Lower leg skin (tissue), 4 donors: ENCODE results near the gene ZSCAN10. TPM values are rescaled to one million over a fixed set of nuclear protein-coding genes. Genes with fewer than 3 reads are reported as not detected.
"Not testable (repeated sequence)": the region's sequence is repeated elsewhere in the genome, so short reads cannot be mapped to it uniquely, and the experiment has no call there.

ENCODE experiments used
- DNase-seq, 2 donors: peaks; one replicate each; pipeline ENCODE4 v3.0.0-alpha.2; 2019; ENCODE audit warnings: low spot score in 2 of 2
- H3K4me3 ChIP-seq: fragments of 200-600 bp; sonication (generic); 2 replicates; pipeline ENCODE4 v1.5.1; 2017; ENCODE audit warnings: mild to moderate bottlenecking, low read depth; ENCODE audit not compliant: poor library complexity, severe bottlenecking
- POLR2A ChIP-seq, 2 donors: fragments of 450-650 bp; IDR thresholded peaks; one replicate each; pipeline ENCODE4 v1.6.1; 2016 to 2017; ENCODE audit warnings: antibody characterized with exemption in 2 of 2, mild to moderate bottlenecking in 1 of 2, moderate library complexity in 1 of 2
- WGBS, 2 donors: methylation state at CpG; one replicate each; pipeline ENCODE4 v1.1.5; 2018; 5-methylcytosine and 5-hydroxymethylcytosine counted together
- intact Hi-C: fragments of 100-400 bp; cut with DNase I; formaldehyde crosslinking; loops from one replicate; pipeline ENCODE4 v1.15.0; 2023; ENCODE audit warnings: low total_unique reads
- total RNA-seq, 4 donors: library from RNA; depleted of rRNA; stranded (reverse); fragments of >200 nt; gene quantifications; one replicate each; pipeline ENCODE4 v1.1.0, GENCODE V29; 2016
- TF ChIP-seq, protein P1 (sequence below), 3 donors: fragments of 450-650 bp; IDR thresholded peaks; one replicate each; pipeline ENCODE4 v1.5.1; 2016; ENCODE audit warnings: antibody characterized with exemption in 3 of 3, mild to moderate bottlenecking in 3 of 3, moderate library complexity in 2 of 3

The ZSCAN10 gene
- total RNA-seq, 4 donors from 2014 or later = not detected

DNA sequence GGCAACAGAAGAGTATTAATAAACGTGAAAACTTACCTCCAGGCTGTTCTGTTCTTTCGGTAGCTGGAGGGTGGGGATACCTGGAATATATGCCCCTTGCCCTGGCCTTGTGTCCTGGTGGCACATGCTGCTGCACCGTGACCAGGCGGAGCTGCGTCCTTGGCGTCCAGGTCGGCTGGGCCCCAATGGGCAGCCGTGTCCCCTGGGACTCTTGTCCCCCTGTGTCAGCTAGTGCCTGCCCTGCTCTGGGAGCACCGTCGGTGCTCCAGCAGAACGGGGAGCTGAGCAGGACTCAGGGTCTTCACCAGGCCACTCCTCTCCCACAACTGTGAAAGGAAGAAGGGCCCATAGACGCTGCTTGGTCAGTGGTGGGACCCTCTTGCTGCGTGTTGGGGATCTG, 43.7 kb upstream of the ZSCAN10 start:
- no peak for TF ChIP-seq POLR2A (IDR thresholded peaks at IDR 0.05)
- TF ChIP-seq, protein P1, sequence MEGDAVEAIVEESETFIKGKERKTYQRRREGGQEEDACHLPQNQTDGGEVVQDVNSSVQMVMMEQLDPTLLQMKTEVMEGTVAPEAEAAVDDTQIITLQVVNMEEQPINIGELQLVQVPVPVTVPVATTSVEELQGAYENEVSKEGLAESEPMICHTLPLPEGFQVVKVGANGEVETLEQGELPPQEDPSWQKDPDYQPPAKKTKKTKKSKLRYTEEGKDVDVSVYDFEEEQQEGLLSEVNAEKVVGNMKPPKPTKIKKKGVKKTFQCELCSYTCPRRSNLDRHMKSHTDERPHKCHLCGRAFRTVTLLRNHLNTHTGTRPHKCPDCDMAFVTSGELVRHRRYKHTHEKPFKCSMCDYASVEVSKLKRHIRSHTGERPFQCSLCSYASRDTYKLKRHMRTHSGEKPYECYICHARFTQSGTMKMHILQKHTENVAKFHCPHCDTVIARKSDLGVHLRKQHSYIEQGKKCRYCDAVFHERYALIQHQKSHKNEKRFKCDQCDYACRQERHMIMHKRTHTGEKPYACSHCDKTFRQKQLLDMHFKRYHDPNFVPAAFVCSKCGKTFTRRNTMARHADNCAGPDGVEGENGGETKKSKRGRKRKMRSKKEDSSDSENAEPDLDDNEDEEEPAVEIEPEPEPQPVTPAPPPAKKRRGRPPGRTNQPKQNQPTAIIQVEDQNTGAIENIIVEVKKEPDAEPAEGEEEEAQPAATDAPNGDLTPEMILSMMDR (IDR thresholded peaks at IDR 0.05) = no peak
- intact Hi-C loops = no loop called here
- no peak overlapping the region for H3K4me3 ChIP-seq
- no peak for DNase-seq
- 88 to 94% methylated on average over 8 to 13 of the region's 13 CpGs for WGBS, 2 donors

DNA sequence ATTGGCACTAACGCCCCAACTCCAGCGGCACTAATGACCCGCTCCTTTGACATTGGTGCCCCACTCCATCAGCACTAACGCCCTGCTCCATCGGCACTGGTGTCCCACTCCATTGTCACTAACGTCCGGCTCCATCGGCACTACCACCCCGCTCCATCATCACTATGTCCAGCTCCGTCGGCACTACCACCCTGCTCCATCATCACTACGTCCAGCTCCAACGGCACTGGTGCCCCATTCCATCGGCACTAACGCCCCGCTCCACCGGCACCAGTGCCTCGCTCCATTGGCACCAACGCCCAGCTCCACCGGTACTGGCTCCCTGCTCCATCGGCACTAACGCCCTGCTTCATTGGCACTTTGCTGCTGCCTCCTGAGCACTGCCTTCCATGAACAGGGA, 43.2 kb upstream of the ZSCAN10 start:
- no peak overlapping the region for H3K4me3 ChIP-seq
- TF ChIP-seq, protein P1 (IDR thresholded peaks at IDR 0.05) = no peak
- no peak for TF ChIP-seq POLR2A (IDR thresholded peaks at IDR 0.05)
- no peak for DNase-seq
- WGBS, 2 donors = 97% methylated on average over 22 of the region's 22 CpGs
- intact Hi-C loops = no loop called here

DNA sequence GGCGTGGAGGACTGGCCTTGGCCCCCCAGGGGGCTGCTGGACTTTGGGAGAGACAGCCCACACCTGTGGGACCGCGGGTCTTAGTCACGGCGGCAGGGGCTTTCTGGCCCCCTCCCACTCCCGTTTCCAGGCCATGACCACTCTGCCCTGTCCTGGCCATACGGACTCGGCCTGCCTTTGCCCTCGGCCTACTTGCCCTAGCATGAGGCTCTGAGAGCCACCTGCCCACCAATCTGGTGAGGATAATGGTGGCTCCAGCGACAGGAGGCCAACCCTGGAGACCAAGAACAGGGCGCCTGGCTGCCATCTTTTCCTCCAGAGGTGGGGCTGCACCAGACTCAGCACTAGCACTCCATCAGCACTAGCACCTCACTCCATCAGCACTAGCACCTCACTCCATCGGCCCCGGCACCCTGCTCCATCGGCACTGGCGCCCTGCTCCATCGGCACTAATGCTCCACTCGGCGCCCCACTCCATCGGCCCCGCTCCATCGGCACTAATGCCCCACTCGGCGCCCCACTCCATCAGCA, 42.8 kb upstream of the ZSCAN10 start:
- 97 to 99% methylated on average over 21 to 23 of the region's 23 CpGs for WGBS, 2 donors
- TF ChIP-seq, protein P1 (IDR thresholded peaks at IDR 0.05) = no peak
- DNase-seq = no peak
- H3K4me3 ChIP-seq = no peak overlapping the region
- intact Hi-C loops = no loop called here

DNA sequence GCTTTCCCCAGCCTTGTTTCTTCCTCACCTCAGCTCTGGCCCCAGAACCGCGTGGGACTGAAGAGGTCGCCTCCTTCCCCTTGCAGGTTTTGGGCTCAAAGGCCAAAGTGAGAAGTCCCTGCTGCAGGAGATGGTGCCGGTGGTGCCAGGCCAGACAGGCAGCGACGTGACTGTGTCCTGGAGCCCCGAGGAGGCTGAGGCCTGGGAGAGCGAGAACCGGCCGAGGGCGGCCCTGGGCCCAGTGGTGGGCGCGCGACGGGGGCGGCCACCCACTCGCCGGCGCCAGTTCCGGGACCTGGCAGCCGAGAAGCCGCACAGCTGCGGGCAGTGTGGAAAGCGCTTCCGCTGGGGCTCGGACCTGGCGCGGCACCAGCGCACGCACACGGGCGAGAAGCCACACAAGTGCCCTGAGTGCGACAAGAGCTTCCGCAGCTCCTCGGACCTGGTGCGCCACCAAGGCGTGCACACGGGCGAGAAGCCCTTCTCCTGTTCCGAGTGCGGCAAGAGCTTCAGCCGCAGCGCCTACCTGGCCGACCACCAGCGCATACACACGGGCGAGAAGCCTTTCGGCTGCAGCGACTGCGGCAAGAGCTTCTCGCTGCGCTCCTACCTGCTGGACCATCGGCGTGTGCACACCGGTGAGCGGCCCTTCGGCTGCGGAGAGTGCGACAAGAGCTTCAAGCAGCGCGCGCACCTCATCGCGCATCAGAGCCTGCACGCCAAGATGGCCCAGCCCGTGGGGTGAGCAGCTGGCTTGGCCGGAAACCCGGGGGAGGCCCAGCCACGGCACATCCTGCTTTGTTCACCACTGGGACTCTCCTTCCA, 41.7 kb upstream of the ZSCAN10 start:
- no peak for TF ChIP-seq POLR2A (IDR thresholded peaks at IDR 0.05)
- TF ChIP-seq, protein P1 (IDR thresholded peaks at IDR 0.05) = no peak
- intact Hi-C loops = no loop called here
- DNase-seq = no peak
- WGBS, 2 donors = 93 to 95% methylated on average over 61 to 67 of the region's 69 CpGs
- H3K4me3 ChIP-seq = no peak overlapping the region

DNA sequence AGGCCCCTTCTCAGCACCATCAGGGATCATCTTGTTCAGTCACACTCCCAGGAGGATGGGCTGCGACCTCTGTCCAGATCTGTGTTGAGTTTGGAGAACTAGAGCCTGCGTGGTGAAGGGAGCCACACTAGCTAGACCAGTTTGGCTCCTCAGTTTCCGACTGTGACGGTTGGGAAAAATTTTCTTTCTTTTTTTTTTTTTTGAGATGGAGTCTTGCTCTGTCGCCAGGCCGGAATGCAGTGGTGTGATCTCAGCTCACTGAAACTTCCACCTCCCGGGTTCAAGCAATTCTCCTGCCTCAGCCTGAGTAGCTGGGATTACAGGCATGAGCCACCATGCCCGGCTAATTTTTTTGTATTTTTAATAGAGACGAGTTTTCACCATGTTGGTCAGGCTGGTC, 40.5 kb upstream of the ZSCAN10 start:
- DNase-seq, H3K4me3 ChIP-seq, intact Hi-C loops: not testable (repeated sequence)
- 79 to 89% methylated on average over 9 of the region's 9 CpGs for WGBS, 2 donors

DNA sequence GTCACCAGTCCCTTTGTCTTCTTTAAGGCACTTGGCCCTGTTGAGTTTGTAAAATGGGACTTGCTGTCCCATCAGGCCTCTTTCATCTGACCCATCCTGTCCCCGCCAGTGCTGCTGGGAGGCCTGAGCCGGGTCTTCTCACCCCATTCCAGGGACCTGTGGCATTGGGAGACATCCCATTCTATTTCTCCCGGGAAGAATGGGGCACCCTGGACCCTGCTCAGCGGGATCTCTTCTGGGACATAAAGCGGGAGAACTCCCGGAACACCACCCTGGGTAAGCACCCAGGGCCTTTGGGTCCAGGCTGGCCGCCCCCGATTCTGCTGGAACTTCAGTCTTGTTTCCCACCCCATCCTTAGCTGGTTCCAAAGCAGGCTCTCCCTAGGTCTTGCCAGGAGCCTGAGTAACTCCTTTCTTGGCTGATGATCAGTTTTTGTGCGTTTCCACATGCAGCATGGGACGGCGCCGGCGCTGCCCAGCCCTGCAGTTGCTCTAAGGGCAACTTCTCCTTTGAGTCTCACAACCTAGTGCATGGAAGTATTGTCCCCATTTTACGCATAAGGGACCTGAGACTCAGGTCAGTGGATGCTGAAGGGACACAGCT, 39.8 kb upstream of the ZSCAN10 start:
- intact Hi-C loops = no loop called here
- H3K4me3 ChIP-seq = no peak overlapping the region
- WGBS, 2 donors = 78 to 80% methylated on average over 14 of the region's 14 CpGs
- DNase-seq = no peak
- TF ChIP-seq, protein P1 (IDR thresholded peaks at IDR 0.05) = no peak
- no peak for TF ChIP-seq POLR2A (IDR thresholded peaks at IDR 0.05)
